GM10847 (cell line): ENCODE results near the gene REL.

Experiments used
- POLR2A ChIP-seq: IDR thresholded peaks from 2 replicates; pipeline ENCODE4 v1.6.1; 2011; ENCODE audit not compliant: insufficient read length; ENCODE audit errors: extremely low read depth

REL gene

GRCh38 chr2:60855989-60856669, 25.2 kb upstream of the REL start:
- no peak for TF ChIP-seq POLR2A

GRCh38 chr2:60857056-60857455, 24.3 kb upstream of the REL start:
- TF ChIP-seq POLR2A: no peak

- no peak for TF ChIP-seq POLR2A
Measured at GRCh38 chr2:60858897-60859311, 22.5 kb upstream of the REL start.

- TF ChIP-seq POLR2A: no peak
Measured at GRCh38 chr2:60861736-60862135, 19.6 kb upstream of the REL start.

DNA sequence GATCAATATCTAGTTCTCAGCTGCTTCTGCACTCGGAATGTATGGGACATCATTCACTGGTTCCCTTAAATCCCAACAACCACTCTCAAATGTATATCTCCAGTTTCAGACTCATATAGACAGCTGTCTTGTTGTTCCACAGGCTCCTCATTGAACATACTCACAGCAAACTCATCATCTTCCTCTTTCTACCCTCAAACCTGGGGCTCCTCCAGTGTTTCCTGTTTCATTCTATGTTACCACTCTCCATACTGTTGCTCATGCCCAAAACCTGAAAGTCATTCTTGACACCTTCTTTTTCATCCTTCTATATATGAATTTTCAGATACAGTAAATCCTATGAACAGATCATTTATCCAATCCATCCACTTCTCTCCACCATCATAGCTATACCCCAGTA, 18.7 kb upstream of the REL start:
- TF ChIP-seq POLR2A: no peak

DNA sequence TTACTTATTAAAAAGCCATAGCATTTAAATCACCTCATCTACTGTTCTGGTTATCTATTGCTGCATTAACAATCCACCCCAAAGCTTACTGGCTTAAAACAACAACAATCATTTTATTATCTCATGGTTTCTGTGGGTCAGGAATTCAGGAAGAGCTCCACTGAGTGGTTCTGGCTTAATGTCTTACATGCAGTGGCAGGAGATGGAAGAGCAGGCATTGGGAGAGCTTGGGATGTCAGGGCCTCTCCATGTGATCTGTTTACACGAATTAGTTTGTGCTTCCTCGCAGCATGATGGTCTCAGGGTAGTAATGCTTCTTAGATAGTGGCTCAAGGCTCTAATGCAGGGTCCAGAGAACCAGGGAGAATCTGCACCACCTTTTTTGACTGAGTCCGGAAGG, 14.4 kb upstream of the REL start:
- no peak for TF ChIP-seq POLR2A

- no peak for TF ChIP-seq POLR2A
Measured at GRCh38 chr2:60867848-60868247, 13.5 kb upstream of the REL start.

GRCh38 chr2:60868589-60869273, 12.6 kb upstream of the REL start:
- TF ChIP-seq POLR2A: no peak

DNA sequence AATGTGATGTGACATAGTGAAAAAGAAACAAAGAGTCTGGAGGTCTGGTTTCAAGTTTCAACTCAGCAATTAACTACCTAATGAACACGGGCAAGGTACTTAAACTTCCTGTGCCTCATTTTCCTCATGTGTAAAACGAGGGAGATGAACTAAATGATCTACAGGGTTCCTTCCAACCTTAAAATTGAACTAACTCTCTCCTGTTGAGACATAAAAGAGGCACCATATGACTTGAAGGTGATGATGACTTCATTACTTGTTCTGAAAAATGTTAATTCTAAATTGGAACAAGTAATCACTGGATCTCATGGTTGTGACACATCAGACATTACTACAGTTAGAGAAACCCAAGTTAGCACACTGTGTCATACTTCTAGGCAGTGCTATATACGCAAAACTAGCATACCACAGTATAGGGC, 8.9 kb upstream of the REL start:
- TF ChIP-seq POLR2A: no peak

DNA sequence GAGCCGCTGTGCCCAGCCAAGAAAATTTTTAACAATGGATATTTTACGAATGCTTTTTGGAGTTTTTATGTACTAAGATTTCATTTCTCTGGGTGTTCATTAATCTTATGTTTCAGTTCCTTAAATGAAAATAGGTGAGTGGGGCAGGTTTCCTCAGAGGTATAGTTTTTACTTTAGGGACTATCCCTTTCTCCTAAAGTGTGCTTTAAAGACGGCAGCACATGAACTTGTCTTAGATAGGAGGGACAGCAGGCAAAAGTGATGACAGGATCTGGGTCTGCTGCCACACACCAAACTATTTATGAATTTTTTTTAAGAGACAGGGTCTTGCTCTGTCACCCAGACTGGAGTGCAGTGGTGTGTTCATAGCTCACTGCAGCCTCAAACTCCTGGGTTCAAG, 8.0 kb upstream of the REL start:
- no peak for TF ChIP-seq POLR2A

DNA sequence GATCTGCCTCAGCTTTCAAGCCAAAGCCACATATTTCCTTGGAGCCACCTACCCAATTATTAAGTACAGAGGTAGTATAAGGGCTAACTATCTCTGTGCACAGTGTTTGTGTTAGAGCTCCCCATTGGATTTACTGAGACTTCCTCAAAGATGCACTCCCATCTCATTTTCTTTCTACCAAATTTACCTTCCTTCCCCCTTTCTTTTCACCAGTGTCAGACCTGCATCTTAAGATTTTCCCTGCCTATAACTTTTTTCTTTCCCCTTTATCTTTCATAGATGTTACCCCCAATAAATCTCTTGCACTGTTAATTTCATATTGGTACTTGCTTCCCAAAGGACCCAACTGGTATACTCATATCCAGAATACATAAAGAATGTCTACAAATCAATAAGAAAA, 5.9 kb upstream of the REL start:
- no peak for TF ChIP-seq POLR2A

GRCh38 chr2:60880643-60881046, 729 bp upstream of the REL start:
- TF ChIP-seq POLR2A: no peak

DNA sequence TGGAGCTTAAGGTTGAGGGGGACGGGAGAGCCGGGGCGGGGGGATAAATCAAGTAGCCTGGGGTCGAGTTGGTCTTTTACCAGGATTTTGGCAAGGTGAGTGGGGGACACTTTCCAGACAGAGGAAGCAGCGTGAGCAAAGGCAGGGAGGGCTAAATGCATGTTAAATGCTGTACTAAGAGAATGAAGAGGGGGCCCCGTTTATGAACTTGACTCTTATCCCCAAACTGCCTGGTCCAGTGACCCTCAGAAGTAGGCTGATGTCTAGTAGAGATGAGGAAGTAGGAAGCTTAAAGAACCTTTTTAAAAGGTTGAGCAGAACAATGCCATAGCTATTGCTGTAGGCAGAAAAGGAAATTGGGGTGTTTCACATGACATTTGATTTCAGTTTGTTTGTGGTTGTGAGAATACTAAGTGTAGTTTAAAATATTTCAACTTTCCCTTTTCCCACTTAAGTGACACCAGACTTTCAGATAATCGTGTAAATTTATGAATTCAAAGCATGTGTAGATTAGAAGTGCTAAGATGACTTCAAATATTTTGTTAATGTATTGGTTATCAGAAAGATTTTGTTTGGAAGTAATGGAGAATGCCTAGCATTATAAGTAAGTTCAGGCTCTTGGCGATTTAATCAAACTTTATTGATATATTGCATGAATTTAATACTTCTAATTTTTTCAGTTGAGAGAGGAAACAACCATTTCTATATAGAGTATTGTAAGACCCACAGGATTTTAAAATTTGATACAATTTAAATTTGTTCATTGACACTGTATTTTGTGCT, 1.8 kb downstream of the REL start:
- no peak for TF ChIP-seq POLR2A

- no peak for TF ChIP-seq POLR2A
Measured at GRCh38 chr2:60883896-60884295, 2.5 kb downstream of the REL start.

GRCh38 chr2:60884800-60885199, 3.4 kb downstream of the REL start:
- TF ChIP-seq POLR2A: no peak

- no peak for TF ChIP-seq POLR2A
Measured at GRCh38 chr2:60885683-60886082, 4.3 kb downstream of the REL start.
